ENCODE measurements around the gene BCHE.

DNA sequence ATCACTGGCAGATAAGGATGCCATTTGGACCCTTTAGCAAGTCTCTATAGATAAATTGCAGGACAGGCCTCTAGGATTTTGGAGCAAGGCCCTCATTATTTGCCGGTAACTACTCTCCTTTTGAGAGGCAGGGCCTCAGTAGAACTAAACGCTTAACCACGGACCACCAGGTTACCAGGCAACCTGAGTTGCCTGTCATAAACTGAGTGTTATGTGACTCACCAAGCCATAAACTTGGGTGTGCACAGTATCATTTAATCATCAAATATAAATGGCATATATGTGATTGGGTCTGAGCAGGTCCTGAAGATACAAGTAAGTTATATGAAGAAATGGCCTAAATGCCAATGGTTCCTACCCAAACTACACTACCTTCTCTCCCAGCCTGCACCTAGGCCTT, 93.2 kb downstream of the BCHE start:
- TF ChIP-seq POLR2AphosphoS5 (IDR thresholded peaks at IDR 0.05) (no peak), EP300 (IDR thresholded peaks at IDR 0.05; ENCODE audit: low read depth) (no peak), POLR2A (IDR thresholded peaks at IDR 0.05) (no peak)
- TF ChIP-seq, protein P1, sequence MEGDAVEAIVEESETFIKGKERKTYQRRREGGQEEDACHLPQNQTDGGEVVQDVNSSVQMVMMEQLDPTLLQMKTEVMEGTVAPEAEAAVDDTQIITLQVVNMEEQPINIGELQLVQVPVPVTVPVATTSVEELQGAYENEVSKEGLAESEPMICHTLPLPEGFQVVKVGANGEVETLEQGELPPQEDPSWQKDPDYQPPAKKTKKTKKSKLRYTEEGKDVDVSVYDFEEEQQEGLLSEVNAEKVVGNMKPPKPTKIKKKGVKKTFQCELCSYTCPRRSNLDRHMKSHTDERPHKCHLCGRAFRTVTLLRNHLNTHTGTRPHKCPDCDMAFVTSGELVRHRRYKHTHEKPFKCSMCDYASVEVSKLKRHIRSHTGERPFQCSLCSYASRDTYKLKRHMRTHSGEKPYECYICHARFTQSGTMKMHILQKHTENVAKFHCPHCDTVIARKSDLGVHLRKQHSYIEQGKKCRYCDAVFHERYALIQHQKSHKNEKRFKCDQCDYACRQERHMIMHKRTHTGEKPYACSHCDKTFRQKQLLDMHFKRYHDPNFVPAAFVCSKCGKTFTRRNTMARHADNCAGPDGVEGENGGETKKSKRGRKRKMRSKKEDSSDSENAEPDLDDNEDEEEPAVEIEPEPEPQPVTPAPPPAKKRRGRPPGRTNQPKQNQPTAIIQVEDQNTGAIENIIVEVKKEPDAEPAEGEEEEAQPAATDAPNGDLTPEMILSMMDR (IDR thresholded peaks at IDR 0.05), result no peak

Measured in transverse colon (tissue), 4 donors.